ENCODE results near the gene CXorf66. TPM values are rescaled to one million over a fixed set of nuclear protein-coding genes. Genes with fewer than 3 reads are reported as not detected.

Gene CXorf66
- total and polyA plus RNA-seq, 2 of the 4 experiments (the other 2 are of a cell fraction) = not detected

- Histone ChIP-seq H4K5ac (ENCODE audit: low read depth, low read length) (no peak overlapping the region), H2BK15ac (ENCODE audit: low read depth, low read length) (no peak overlapping the region), H4K8ac (ENCODE audit: low read depth in 2 of 2, low read length in 2 of 2) (no peak overlapping the region), H3K36me3 (ENCODE audit: control insufficient read depth, insufficient read depth, low read length) (no peaks in the 10 kb centered on the region), H2BK20ac (ENCODE audit: low read depth, low read length) (no peak overlapping the region), H3K18ac (ENCODE audit: low read depth, low read length) (no peak overlapping the region), H3K9me3 (ENCODE audit: control insufficient read depth, insufficient read depth, low read length) (no peaks in the 10 kb centered on the region), H2BK5ac (ENCODE audit: low read depth, low read length, poor library complexity, severe bottlenecking) (no peak overlapping the region), H3K4me1 (ENCODE audit: control insufficient read depth, insufficient read depth, low read length) (no peaks in the 10 kb centered on the region; the same call in 1 of the 2 replicates), H3K79me1 (ENCODE audit: low read depth in 1 of 2, low read length in 2 of 2) (peaks cover 0 to 9% of the 10 kb centered on the region in 2 experiments; a peak in 2 of 4 replicates), H3K23ac (ENCODE audit: low read depth, low read length) (no peak overlapping the region), H2BK120ac (ENCODE audit: low read depth, low read length) (no peak overlapping the region), H4K91ac (ENCODE audit: insufficient read depth, low read depth, low read length) (no peak overlapping the region), H3K27me3 (ENCODE audit: control insufficient read depth, insufficient read depth, low read length) (no peaks in the 10 kb centered on the region), H3K4me3 (ENCODE audit: insufficient read depth, low read depth, low read length) (no peak overlapping the region), H3K56ac (ENCODE audit: extremely low read depth, insufficient read depth, low read length) (no peak overlapping the region), H3K9ac (ENCODE audit: low read depth, low read length) (no peak overlapping the region), H3K14ac (replicated peaks; ENCODE audit: low read depth, low read length) (no peak overlapping the region), H3K4ac (ENCODE audit: low read depth, low read length) (no peak overlapping the region), H2AFZ (replicated peaks; ENCODE audit: low read length, poor library complexity) (no peak overlapping the region), H2AK5ac (ENCODE audit: low read depth, low read length) (no peak overlapping the region), H3K9me1 (ENCODE audit: insufficient read depth, low read length) (no peaks in the 10 kb centered on the region), H3K4me2 (ENCODE audit: low read depth, low read length) (peak overlapping the region; percentile 14; the same call in 1 of the 2 replicates), H3K27ac (ENCODE audit: insufficient read depth, low read length) (no peak overlapping the region), H4K20me1 (ENCODE audit: insufficient read depth, low read length) (peaks cover 4% of the 10 kb centered on the region; the same call in 1 of the 2 replicates), H2AK9ac (replicated peaks; ENCODE audit: low read depth, low read length, poor library complexity) (no peak overlapping the region)
- ATAC-seq (ENCODE audit: low read depth) (no peak), DNase-seq (no peak)
- BruUV-seq (replicated peaks) = no TSS peak
- TF ChIP-seq USF2 (IDR thresholded peaks at IDR 0.05; ENCODE audit: low read depth, low read length) = no peak
- TF ChIP-seq CTCF (conservative IDR thresholded peaks at IDR 0.05; ENCODE audit: low read depth, low read length) = no peak
- no peak for TF ChIP-seq RAD21 (IDR thresholded peaks at IDR 0.05; ENCODE audit: low read length)
- no peak for TF ChIP-seq FOS (IDR thresholded peaks at IDR 0.05; ENCODE audit: low read depth, low read length)
- TF ChIP-seq CHD1 (IDR thresholded peaks at IDR 0.05; ENCODE audit: low read depth, low read length) = no peak
- no peak for TF ChIP-seq BHLHE40 (IDR thresholded peaks at IDR 0.05; ENCODE audit: low read depth, low read length)
- no peak for TF ChIP-seq CEBPB (IDR thresholded peaks at IDR 0.05; ENCODE audit: low read depth, low read length)
- TF ChIP-seq RCOR1 (IDR thresholded peaks at IDR 0.05; ENCODE audit: insufficient replicate concordance, low read length) = no peak
- no peak for TF ChIP-seq ELK1 (IDR thresholded peaks at IDR 0.05; ENCODE audit: borderline replicate concordance, low read depth, low read length)
- TF ChIP-seq MAZ (IDR thresholded peaks at IDR 0.05; ENCODE audit: borderline replicate concordance, low read depth, low read length) = no peak
- TF ChIP-seq NFE2L2 (IDR thresholded peaks at IDR 0.05; ENCODE audit: low read depth, low read length) = no peak
- TF ChIP-seq SMC3 (IDR thresholded peaks at IDR 0.05; ENCODE audit: low read depth, low read length) = no peak
- TF ChIP-seq RFX5 (IDR thresholded peaks at IDR 0.05; ENCODE audit: low read depth, low read length) = no peak
- dilution Hi-C loops (cut with HindIII; ENCODE audit: low sequenced_read_pairs, unreplicated experiment) (no loop called here), intact Hi-C loops (cut with micrococcal nuclease) (loop anchor here (5.0 to 10.0 kb wide), 4 partner anchors 48 to 205 kb away; no protein-coding TSS in a partner anchor), in situ Hi-C loops (cut with MboI; ENCODE audit: low sequenced_read_pairs) (no loop called here)
- ChIA-PET CTCF (no interaction called here), POLR2A (ENCODE audit: unreplicated experiment) (no interaction called here)
- 65% methylated on average over 3 of the region's 5 CpGs; no CpG with 5 or more reads in 1 of the 2 experiments for WGBS, 2 experiments (ENCODE audit: extremely low coverage in 2 of 2, insufficient read length in 1 of 2)
These were observed 35.4 kb downstream of the CXorf66 start for GRCh38 chrX:139929876-139930275.

All from IMR-90 (cell line).